GM12874 (cell line): ENCODE data around the gene ST6GALNAC6.

Source experiments
- CTCF ChIP-seq: IDR thresholded peaks from 2 replicates; pipeline ENCODE4 v1.5.1; 2011; ENCODE audit warnings: low read depth, mild to moderate bottlenecking, control low read depth, low read length, moderate library complexity; ENCODE audit not compliant: insufficient read depth

Gene ST6GALNAC6

DNA sequence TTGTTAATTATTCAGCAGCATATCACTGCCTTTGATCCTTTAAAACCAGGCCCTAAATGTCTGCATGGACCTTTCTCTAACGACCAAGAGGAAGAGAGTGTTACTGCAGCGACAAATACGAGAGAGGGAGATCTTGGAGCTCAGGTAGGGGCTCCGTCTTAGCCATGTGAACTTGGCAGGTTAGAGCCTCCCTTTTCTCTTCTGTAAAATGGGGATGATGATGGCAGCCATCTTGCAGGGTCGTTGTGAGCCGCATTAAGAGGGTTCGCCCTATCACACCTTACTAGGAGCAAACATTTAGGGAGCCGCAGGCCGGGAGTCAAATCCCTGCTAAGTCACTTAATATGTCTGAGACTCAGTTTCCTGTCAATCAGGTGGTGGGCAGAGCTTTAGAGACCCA lies 46.6 kb downstream of the ST6GALNAC6 start:
- no peak for TF ChIP-seq CTCF

DNA sequence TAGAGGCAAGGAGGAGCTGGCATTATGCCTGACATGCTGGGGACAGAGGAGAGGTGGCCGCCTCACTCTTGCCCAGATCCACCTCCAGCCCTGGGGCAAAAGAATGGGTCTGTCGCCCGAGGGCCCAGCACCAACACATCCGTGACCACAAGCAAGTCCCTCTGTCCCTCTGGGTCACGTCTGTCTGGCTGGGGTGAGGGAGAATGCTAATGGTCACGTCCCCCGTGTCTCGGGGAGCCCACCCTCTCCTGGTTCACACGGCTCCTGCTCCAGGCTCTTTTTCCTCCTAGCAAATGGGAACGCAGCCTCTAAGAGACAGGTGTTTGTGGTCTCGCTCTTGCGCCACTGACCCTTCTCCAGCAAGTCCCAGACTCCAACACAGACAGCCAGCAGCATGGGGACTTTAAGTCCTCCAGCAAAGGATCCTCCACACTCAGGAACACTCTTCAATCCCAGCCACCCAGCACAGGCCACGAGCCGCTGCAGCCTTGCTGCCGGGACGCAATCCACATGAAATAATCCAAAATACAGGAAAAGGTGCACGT lies 49.0 kb downstream of the ST6GALNAC6 start:
- no peak for TF ChIP-seq CTCF

DNA sequence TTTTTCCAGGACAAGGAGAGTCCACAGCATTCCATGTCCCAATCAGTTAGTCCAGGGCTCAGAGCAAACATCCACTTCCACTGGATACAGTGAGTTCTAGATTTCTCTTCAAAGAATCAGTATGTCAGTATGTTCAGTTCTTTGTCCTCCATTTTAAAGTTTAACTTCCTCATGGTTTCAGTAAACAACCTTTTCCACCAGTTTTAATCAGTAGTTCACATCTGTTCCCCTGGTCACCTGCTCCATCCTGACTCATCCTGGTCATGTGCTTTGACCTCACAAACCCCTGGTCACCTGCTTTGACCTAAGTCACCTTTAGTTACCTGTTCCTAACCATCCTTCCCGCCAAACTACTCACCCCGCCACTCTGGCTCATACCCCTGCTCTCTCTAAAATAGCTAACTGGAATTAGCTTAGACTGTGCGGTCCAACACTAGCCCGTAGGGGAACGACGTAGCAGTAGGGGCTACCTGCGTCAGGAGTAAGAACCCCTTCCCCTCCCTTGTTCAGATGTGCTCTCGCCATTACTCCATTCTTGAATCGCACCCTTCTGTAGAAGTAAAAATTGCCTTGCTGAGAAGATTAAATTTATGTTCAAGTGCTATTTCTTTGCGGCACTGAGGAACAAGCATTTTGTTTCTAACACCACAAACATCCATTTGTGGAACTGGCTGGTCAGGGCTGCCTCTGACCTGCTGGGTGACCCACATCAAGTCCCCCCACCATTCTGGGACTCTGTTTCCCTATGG lies 50.5 kb downstream of the ST6GALNAC6 start:
- no peak for TF ChIP-seq CTCF

DNA sequence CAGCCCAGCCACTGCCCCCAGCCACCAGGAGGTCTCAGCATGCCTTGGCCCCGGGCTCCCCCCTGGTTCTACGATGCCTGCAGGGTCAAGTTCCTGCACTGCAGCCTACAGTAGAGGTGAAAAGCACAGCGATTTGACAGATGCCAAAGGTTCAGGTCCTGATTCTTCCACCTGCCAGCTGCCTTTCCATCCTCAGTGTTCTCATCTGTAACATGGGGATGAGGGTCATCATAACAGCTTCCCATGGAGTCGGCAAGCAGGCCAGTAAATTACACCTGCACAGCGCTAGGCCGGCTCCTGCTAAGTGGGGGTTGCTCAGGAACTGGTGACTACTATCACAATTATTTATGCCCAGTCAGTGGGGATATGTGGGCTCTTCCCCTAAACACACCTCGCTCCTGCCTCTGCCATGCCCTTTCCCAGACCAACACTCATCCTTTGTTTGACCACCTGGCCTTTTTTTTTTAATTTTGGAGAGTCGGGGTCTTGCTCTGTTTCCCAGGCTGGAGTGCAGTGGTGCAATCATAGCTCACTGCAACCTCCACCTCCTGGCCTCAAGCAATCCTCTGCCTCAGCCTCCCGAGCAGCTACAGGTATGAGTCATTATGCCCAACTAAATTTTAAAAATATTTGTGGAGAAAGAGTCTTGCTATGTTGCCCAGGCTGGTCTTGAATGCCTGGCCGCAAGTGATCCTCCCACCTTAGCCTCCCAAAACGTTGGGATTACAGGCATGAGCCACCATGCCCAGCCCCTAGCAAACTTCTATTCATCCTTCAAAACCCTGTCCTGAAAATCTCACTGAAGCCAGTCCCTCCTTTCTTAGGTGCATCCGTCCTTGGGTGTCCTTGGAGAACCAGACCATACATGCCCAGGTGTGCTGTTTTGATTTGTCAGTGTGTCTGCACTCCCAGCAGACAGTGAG lies 51.3 kb downstream of the ST6GALNAC6 start:
- TF ChIP-seq CTCF = no peak

GRCh38 chr9:127847178-127847510 lies 52.3 kb downstream of the ST6GALNAC6 start:
- TF ChIP-seq CTCF = no peak

GRCh38 chr9:127846443-127847177 lies 52.8 kb downstream of the ST6GALNAC6 start:
- TF ChIP-seq CTCF = no peak
